ENCODE data around the gene ZBED6.
"Not testable (repeated sequence)": the region's sequence is repeated elsewhere in the genome, so short reads cannot be mapped to it uniquely, and the experiment has no call there.

ZBED6 gene

GRCh38 chr1:203797948-203798655 lies 2.7 kb downstream of the ZBED6 start:
- Histone ChIP-seq H3K4me1 (ENCODE audit: insufficient read depth, low read length) (no peaks in the 10 kb centered on the region; the same call in 1 of the 2 replicates), H3K9me3 (ENCODE audit: control insufficient read depth, insufficient read depth, low read length) (no peaks in the 10 kb centered on the region), H3K36me3 (ENCODE audit: insufficient read depth, low read length) (0 out of 2 replicates have a peak, but pooled peaks cover 4% of the 10 kb centered on the region), H3K9ac (ENCODE audit: low read depth, low read length) (no peak overlapping the region)

- Histone ChIP-seq H3K9ac (ENCODE audit: low read depth, low read length) (no peak overlapping the region), H3K9me3 (ENCODE audit: control insufficient read depth, insufficient read depth, low read length) (no peaks in the 10 kb centered on the region), H3K36me3 (ENCODE audit: insufficient read depth, low read length) (peaks cover 4% of the 10 kb centered on the region; the same call in 1 of the 2 replicates), H3K4me1 (ENCODE audit: insufficient read depth, low read length) (no peaks in the 10 kb centered on the region; the same call in 1 of the 2 replicates)
Observed at GRCh38 chr1:203799157-203799556, 3.7 kb downstream of the ZBED6 start.

GRCh38 chr1:203799971-203800370 lies 4.5 kb downstream of the ZBED6 start:
- Histone ChIP-seq H3K9ac (ENCODE audit: low read depth, low read length) (no peak overlapping the region), H3K36me3 (ENCODE audit: insufficient read depth, low read length) (peaks cover 4% of the 10 kb centered on the region), H3K4me1 (ENCODE audit: insufficient read depth, low read length) (no peaks in the 10 kb centered on the region; the same call in 1 of the 2 replicates), H3K9me3 (ENCODE audit: control insufficient read depth, insufficient read depth, low read length) (no peaks in the 10 kb centered on the region)

GRCh38 chr1:203805689-203806088 lies 10.3 kb downstream of the ZBED6 start:
- no peaks in the 10 kb centered on the region for H3K9me3 ChIP-seq (ENCODE audit: control insufficient read depth, insufficient read depth, low read length)
- peaks cover 10% of the 10 kb centered on the region for H3K36me3 ChIP-seq (ENCODE audit: insufficient read depth, low read length)
- H3K9ac ChIP-seq (ENCODE audit: low read depth, low read length), result no peak overlapping the region
- no peaks in the 10 kb centered on the region for H3K4me1 ChIP-seq (ENCODE audit: insufficient read depth, low read length)

- Histone ChIP-seq H3K9me3 (ENCODE audit: control insufficient read depth, insufficient read depth, low read length) (no peaks in the 10 kb centered on the region), H3K9ac (ENCODE audit: low read depth, low read length) (no peak overlapping the region), H3K36me3 (ENCODE audit: insufficient read depth, low read length) (peaks cover 12% of the 10 kb centered on the region), H3K4me1 (ENCODE audit: insufficient read depth, low read length) (no peaks in the 10 kb centered on the region)
Observed at GRCh38 chr1:203807196-203807595, 11.8 kb downstream of the ZBED6 start.

- Histone ChIP-seq H3K9ac (ENCODE audit: low read depth, low read length) (no peak overlapping the region), H3K36me3 (ENCODE audit: insufficient read depth, low read length) (peaks cover 14% of the 10 kb centered on the region; the same call in 1 of the 2 replicates), H3K9me3 (ENCODE audit: control insufficient read depth, insufficient read depth, low read length) (no peaks in the 10 kb centered on the region), H3K4me1 (ENCODE audit: insufficient read depth, low read length) (no peaks in the 10 kb centered on the region)
Observed at GRCh38 chr1:203813581-203814341, 18.3 kb downstream of the ZBED6 start.

GRCh38 chr1:203818399-203818798 lies 23.0 kb downstream of the ZBED6 start:
- H3K9ac ChIP-seq (ENCODE audit: low read depth, low read length), result no peak overlapping the region
- peaks cover 25% of the 10 kb centered on the region for H3K36me3 ChIP-seq (ENCODE audit: insufficient read depth, low read length)
- no peaks in the 10 kb centered on the region for H3K9me3 ChIP-seq (ENCODE audit: control insufficient read depth, insufficient read depth, low read length)
- no peaks in the 10 kb centered on the region for H3K4me1 ChIP-seq (ENCODE audit: insufficient read depth, low read length)

GRCh38 chr1:203823306-203823705 lies 27.9 kb downstream of the ZBED6 start:
- peaks cover 23% of the 10 kb centered on the region for H3K36me3 ChIP-seq (ENCODE audit: insufficient read depth, low read length)

GRCh38 chr1:203826175-203826574 lies 30.8 kb downstream of the ZBED6 start:
- no peak overlapping the region for H3K9ac ChIP-seq (ENCODE audit: low read depth, low read length)
- H3K36me3 ChIP-seq (ENCODE audit: insufficient read depth, low read length), result peaks cover 20% of the 10 kb centered on the region
- no peaks in the 10 kb centered on the region for H3K9me3 ChIP-seq (ENCODE audit: control insufficient read depth, insufficient read depth, low read length)
- no peaks in the 10 kb centered on the region for H3K4me1 ChIP-seq (ENCODE audit: insufficient read depth, low read length)

More at GRCh38 chr1:203823306-203823705, 27.9 kb downstream of the ZBED6 start:
- H3K9ac ChIP-seq (ENCODE audit: low read depth, low read length), result no peak overlapping the region
- no peaks in the 10 kb centered on the region for H3K9me3 ChIP-seq (ENCODE audit: control insufficient read depth, insufficient read depth, low read length)
- H3K4me1 ChIP-seq (ENCODE audit: insufficient read depth, low read length), result no peaks in the 10 kb centered on the region

- Histone ChIP-seq H3K36me3 (ENCODE audit: insufficient read depth, low read length) (peaks cover 17% of the 10 kb centered on the region), H3K9me3 (ENCODE audit: control insufficient read depth, insufficient read depth, low read length) (no peaks in the 10 kb centered on the region), H3K4me1 (ENCODE audit: insufficient read depth, low read length) (no peaks in the 10 kb centered on the region), H3K9ac (ENCODE audit: low read depth, low read length) (no peak overlapping the region)
Observed at GRCh38 chr1:203828002-203828401, 32.6 kb downstream of the ZBED6 start.

- Histone ChIP-seq H3K4me1 (ENCODE audit: insufficient read depth, low read length) (no peaks in the 10 kb centered on the region), H3K9me3 (ENCODE audit: control insufficient read depth, insufficient read depth, low read length) (no peaks in the 10 kb centered on the region), H3K9ac (ENCODE audit: low read depth, low read length) (no peak overlapping the region), H3K36me3 (ENCODE audit: insufficient read depth, low read length) (peaks cover 17% of the 10 kb centered on the region)
Observed at GRCh38 chr1:203828503-203828902, 33.1 kb downstream of the ZBED6 start.

- not testable (repeated sequence) for H3K9ac ChIP-seq (ENCODE audit: low read depth, low read length); H3K4me1 ChIP-seq (ENCODE audit: insufficient read depth, low read length); H3K9me3 ChIP-seq (ENCODE audit: control insufficient read depth, insufficient read depth, low read length)
Observed at GRCh38 chr1:203829247-203829646, 33.8 kb downstream of the ZBED6 start.

GRCh38 chr1:203835476-203835875 lies 40.1 kb downstream of the ZBED6 start:
- Histone ChIP-seq H3K9ac (ENCODE audit: low read depth, low read length) (no peak overlapping the region), H3K9me3 (ENCODE audit: control insufficient read depth, insufficient read depth, low read length) (no peaks in the 10 kb centered on the region), H3K4me1 (ENCODE audit: insufficient read depth, low read length) (no peaks in the 10 kb centered on the region), H3K36me3 (ENCODE audit: insufficient read depth, low read length) (peaks cover 37% of the 10 kb centered on the region)

More at GRCh38 chr1:203829247-203829646, 33.8 kb downstream of the ZBED6 start:
- H3K36me3 ChIP-seq (ENCODE audit: insufficient read depth, low read length), result peaks cover 17% of the 10 kb centered on the region

- Histone ChIP-seq H3K9me3 (ENCODE audit: control insufficient read depth, insufficient read depth, low read length) (peaks cover 5% of the 10 kb centered on the region; the same call in 1 of the 2 replicates), H3K9ac (ENCODE audit: low read depth, low read length) (no peak overlapping the region), H3K4me1 (ENCODE audit: insufficient read depth, low read length) (no peaks in the 10 kb centered on the region), H3K36me3 (ENCODE audit: insufficient read depth, low read length) (peaks cover 35% of the 10 kb centered on the region)
Observed at GRCh38 chr1:203839081-203839480, 43.7 kb downstream of the ZBED6 start.
